Activated naive CD4-positive, alpha-beta T cell treated with anti-CD3 and anti-CD28 coated beads, Interleukin-2, amount 50 U/mL, for 24 hours (primary cell): ENCODE results near the gene TRIM46.
"Not testable (repeated sequence)": the region's sequence is repeated elsewhere in the genome, so short reads cannot be mapped to it uniquely, and the experiment has no call there.

Experiments
- H3K27ac Mint-ChIP-seq: one replicate; pipeline ENCODE4 v1.8.0; 2021; ENCODE audit warnings: mild to moderate bottlenecking, mixed read lengths
- H3K27me3 Mint-ChIP-seq: one replicate; pipeline ENCODE4 v1.8.0; 2021; ENCODE audit warnings: mixed read lengths
- H3K36me3 Mint-ChIP-seq: one replicate; pipeline ENCODE4 v1.8.0; 2021; ENCODE audit warnings: mixed read lengths
- H3K4me1 Mint-ChIP-seq: one replicate; pipeline ENCODE4 v1.8.0; 2021; ENCODE audit warnings: mixed read lengths
- H3K4me3 Mint-ChIP-seq: one replicate; pipeline ENCODE4 v1.8.0; 2021; ENCODE audit warnings: mild to moderate bottlenecking, mixed read lengths
- H3K9me3 Mint-ChIP-seq: one replicate; pipeline ENCODE4 v1.8.0; 2021; ENCODE audit warnings: mixed read lengths

The TRIM46 gene

GRCh38 chr1:155200920-155201319 lies 27.3 kb downstream of the TRIM46 start:
- no peaks in the 10 kb centered on the region for H3K4me1 Mint-ChIP-seq
- no peak overlapping the region for H3K4me3 Mint-ChIP-seq
- H3K27ac Mint-ChIP-seq: no peak overlapping the region
- H3K36me3 Mint-ChIP-seq: no peaks in the 10 kb centered on the region
- H3K9me3 Mint-ChIP-seq: no peaks in the 10 kb centered on the region
- no peaks in the 10 kb centered on the region for H3K27me3 Mint-ChIP-seq

DNA sequence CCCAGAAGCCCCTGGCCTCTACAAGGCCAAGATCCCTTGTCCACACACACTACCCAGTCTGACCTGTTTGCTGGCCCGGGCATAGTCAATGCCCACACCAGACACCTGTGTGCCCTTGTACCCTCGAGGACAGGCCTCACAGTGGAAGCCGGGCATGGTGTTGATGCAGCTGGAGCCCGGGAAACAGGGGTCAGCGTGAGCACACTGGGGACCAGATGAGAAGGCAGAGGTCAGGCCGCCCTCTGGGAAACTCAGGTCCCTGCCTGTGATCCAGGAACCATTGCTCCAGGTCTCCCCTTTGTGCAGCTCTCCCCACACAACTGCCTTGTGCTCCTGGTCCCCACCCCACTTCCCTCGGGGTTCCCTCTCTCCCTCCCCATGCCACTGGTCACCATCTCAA lies 28.5 kb downstream of the TRIM46 start:
- Mint-ChIP-seq H3K4me3 (no peak overlapping the region), H3K36me3 (no peaks in the 10 kb centered on the region), H3K4me1 (peaks cover 7% of the 10 kb centered on the region), H3K27ac (no peak overlapping the region), H3K27me3 (no peaks in the 10 kb centered on the region), H3K9me3 (no peaks in the 10 kb centered on the region)

DNA sequence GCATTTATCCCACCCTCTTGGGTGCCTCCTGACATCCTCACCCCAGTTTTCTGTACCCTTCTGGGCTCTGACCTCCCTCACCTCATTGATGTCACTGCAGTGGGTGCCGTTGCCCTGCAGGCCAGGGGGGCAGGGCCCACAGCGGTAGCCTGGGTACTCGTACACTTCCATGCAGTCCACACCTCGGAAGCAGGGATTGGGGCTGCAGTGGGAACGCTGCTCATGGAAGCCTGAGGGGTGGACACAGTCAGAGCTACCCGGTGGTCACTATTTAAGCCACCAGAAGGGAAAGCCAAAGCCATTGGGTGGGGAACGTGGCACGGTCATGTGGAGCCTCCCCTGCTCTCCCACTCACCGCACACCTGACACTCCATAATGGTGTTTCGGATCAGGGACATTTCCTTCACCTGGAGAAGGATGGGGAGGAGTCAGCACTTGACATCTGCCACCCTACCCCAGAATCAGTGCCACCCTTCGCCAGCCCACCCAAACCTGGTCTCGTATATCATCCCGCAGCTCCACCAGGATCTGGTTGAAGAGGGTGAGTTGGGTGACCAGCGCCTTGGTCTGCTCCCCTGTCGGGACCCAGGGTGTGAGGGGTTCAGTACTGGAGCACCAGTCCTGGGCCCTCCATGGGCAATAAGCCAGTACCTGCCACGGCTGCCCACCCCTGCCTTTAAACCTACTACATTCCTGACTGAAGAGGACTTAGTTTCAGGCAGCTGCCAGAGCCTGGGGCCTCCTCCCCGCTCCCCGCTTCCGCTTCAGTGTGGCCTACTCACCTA lies 29.3 kb downstream of the TRIM46 start:
- no peak overlapping the region for H3K4me3 Mint-ChIP-seq
- H3K27me3 Mint-ChIP-seq: no peaks in the 10 kb centered on the region
- H3K36me3 Mint-ChIP-seq: no peaks in the 10 kb centered on the region
- peaks cover 13% of the 10 kb centered on the region for H3K4me1 Mint-ChIP-seq
- H3K27ac Mint-ChIP-seq: no peak overlapping the region
- H3K9me3 Mint-ChIP-seq: no peaks in the 10 kb centered on the region

GRCh38 chr1:155205035-155205434 lies 31.4 kb downstream of the TRIM46 start:
- Mint-ChIP-seq H3K36me3 (no peaks in the 10 kb centered on the region), H3K4me1 (peaks cover 25% of the 10 kb centered on the region), H3K9me3 (no peaks in the 10 kb centered on the region), H3K4me3 (no peak overlapping the region), H3K27ac (no peak overlapping the region), H3K27me3 (no peaks in the 10 kb centered on the region)

DNA sequence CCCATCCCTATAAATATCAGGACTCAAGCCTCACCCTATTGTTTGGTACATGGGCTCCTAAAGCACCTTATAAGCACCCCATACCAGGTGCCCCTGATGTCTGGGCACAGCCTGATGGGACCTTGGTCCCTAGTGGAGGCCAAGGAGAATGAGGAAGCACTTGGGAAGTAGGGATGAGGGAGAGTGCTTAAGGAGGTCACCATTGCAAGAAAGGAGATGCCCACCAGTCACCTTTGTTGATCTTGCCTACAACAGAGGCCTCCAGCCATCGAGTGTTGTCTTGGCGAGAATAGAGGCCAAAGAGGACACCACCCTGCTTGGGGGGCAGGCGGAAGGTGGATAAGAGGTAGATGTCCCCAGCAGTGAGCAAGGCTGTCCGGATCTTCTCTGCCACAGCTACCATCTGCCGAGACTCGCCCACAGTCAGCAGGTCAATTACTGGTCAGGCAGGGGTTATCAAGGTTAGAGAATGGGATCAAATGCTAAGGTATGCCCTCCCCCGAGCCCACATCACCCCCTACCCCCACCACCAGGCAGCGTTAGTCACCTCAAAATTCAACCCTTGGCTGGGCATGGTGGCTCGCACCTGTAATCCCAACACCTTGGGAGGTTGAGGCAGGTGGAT lies 32.4 kb downstream of the TRIM46 start:
- Mint-ChIP-seq H3K27ac (no peak overlapping the region), H3K36me3 (no peaks in the 10 kb centered on the region), H3K4me3 (no peak overlapping the region), H3K9me3 (no peaks in the 10 kb centered on the region), H3K27me3 (no peaks in the 10 kb centered on the region), H3K4me1 (peaks cover 26% of the 10 kb centered on the region)

GRCh38 chr1:155206891-155207805 lies 33.5 kb downstream of the TRIM46 start:
- H3K27me3 Mint-ChIP-seq: no peaks in the 10 kb centered on the region
- peaks cover 26% of the 10 kb centered on the region for H3K4me1 Mint-ChIP-seq
- no peaks in the 10 kb centered on the region for H3K9me3 Mint-ChIP-seq
- H3K4me3 Mint-ChIP-seq: peak overlapping the region; percentile 73
- H3K36me3 Mint-ChIP-seq: no peaks in the 10 kb centered on the region
- H3K27ac Mint-ChIP-seq: peak overlapping the region; percentile 68

GRCh38 chr1:155207806-155208540 lies 34.3 kb downstream of the TRIM46 start, which contains the start of gene THBS3:
THBS3 (minus strand) TSS chr1:155207897; CDS start chr1:155207876, 21 bp downstream.
- Mint-ChIP-seq H3K9me3 (no peaks in the 10 kb centered on the region), H3K27me3 (no peaks in the 10 kb centered on the region), H3K4me1 (peaks cover 26% of the 10 kb centered on the region), H3K36me3 (no peaks in the 10 kb centered on the region), H3K27ac (peak within 1 kb of the TSS; percentile 89), H3K4me3 (peak within 1 kb of the TSS; percentile 89)

DNA sequence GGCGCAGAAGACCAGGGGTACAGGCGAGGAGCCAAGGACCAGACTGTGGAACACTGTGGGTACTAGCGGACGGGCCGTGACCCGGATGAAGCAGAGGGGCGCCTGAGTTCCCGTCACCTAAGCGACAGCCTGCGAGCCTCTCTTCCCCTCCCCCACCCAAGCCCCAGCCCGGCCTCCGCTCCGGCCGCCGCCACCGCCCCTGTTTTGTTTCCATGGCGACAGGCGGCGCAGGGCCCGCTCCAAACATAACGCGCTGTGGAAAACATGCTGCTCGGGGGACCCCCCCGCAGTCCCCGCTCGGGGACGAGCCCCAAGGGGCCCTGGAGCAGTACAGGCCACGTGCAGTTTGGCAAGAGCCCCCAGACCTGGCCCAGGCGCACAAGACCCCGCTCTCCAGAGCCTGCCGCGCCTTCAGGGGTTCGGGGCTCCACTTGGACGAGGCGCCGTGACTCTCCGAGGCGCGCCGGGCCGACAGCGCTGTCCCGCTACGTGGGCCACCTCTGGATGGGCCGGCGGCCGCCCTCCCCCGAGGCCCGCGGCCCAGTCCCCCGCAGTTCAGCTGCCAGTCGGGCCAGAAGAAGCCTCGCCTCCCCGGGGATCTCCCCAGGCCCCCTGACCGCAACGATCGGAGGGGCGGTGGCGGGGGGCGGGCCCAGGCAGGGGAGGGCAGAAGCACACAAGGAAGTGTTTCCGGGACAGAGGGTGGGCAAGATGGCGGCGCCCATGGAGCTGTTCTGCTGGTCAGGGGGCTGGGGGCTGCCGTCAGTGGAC lies 35.1 kb downstream of the TRIM46 start, which contains the start of gene MTX1:
Gene MTX1 (plus strand): TSS at position 155 of the 771 bp plus-strand sequence. CDS start 110 bp downstream, at position 265.
- Mint-ChIP-seq H3K27me3 (no peaks in the 10 kb centered on the region), H3K4me1 (peaks cover 26% of the 10 kb centered on the region), H3K4me3 (peak within 1 kb of the TSS; percentile 89), H3K36me3 (no peaks in the 10 kb centered on the region), H3K27ac (peak within 1 kb of the TSS; percentile 89), H3K9me3 (no peaks in the 10 kb centered on the region)

- Mint-ChIP-seq H3K27me3 (no peaks in the 10 kb centered on the region), H3K9me3 (no peaks in the 10 kb centered on the region), H3K4me1 (peaks cover 26% of the 10 kb centered on the region), H3K27ac (peak overlapping the region; percentile 78), H3K4me3 (peak overlapping the region; percentile 89), H3K36me3 (no peaks in the 10 kb centered on the region)
Observed at GRCh38 chr1:155209312-155209721, 35.7 kb downstream of the TRIM46 start.

DNA sequence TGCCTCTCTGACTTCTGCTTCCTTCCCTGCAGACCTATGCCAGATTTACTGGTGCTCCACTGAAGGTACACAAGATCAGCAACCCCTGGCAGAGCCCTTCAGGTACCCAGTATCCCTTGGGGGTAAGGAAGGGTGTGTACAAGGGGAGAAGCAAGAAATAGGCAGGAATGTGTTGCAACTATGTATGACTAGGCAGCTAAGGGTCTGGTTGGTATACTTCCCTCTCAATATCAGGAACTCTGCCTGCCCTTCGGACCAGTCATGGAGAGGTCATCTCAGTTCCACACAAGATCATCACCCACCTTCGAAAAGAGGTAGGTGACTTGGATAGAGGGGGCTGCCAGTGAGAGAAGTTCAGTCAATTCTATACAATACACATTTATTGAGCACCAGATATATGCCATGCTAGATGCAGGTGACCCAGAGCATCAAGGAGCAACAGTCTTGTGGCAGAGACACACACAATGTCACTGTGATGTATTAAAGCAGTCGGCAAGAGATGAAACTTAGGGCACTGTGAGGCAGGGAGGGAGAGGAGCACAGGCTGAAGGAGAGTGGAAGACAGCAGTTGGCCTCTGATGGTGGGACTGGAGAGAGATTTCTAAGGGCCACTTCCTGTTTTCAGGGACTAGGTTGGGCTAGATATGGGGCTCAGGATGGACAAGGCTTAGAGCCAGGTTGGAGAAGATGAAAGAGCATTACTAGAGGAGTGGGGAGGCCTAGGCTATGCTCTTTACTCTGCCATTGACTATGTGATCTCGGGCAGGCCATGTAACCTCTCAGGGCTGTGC lies 36.9 kb downstream of the TRIM46 start:
- no peaks in the 10 kb centered on the region for H3K36me3 Mint-ChIP-seq
- H3K27ac Mint-ChIP-seq: peak overlapping the region; percentile 13
- no peaks in the 10 kb centered on the region for H3K9me3 Mint-ChIP-seq
- peak overlapping the region; percentile 38 for H3K4me3 Mint-ChIP-seq
- H3K27me3 Mint-ChIP-seq: no peaks in the 10 kb centered on the region
- peaks cover 26% of the 10 kb centered on the region for H3K4me1 Mint-ChIP-seq

DNA sequence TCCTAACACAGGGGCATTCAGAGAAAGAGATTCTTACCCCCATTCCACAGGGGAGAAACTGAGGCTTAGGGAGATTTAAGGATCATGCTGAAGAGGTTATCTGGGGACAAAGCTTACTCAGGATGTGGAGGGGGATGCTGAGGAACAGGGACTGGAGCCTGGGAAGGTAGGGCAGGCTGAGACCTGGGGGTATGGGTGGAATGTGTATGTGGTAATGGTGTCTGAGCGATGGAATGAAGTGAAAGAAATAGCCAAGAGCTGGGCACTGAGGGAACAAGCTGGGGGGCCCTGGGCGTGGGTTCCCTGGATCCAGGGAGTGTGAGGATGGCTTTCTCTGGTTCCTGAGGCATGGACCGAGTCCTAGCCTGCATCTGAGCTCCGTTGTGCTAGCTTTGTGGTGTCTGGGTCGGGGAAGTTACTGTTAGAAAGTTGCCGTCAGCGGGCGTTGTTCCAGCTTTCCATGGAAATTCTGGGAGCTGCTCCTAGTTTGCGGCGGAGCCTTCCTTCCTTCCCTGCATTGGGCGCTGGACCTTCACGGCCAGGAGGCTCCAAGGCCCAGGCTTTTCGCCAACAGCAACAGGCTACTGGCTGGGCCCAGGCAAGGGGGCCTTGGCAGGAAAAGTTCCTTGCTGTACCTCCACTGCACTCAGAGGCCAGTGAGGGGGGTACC lies 37.9 kb downstream of the TRIM46 start:
- not testable (repeated sequence) for H3K27me3 Mint-ChIP-seq, H3K4me3 Mint-ChIP-seq, H3K27ac Mint-ChIP-seq, H3K9me3 Mint-ChIP-seq, H3K36me3 Mint-ChIP-seq
- peaks cover 26% of the 10 kb centered on the region for H3K4me1 Mint-ChIP-seq

- H3K36me3 Mint-ChIP-seq, H3K27ac Mint-ChIP-seq, H3K27me3 Mint-ChIP-seq, H3K4me3 Mint-ChIP-seq, H3K9me3 Mint-ChIP-seq: not testable (repeated sequence)
- peaks cover 22% of the 10 kb centered on the region for H3K4me1 Mint-ChIP-seq
Observed at GRCh38 chr1:155212051-155212440, 38.4 kb downstream of the TRIM46 start.

DNA sequence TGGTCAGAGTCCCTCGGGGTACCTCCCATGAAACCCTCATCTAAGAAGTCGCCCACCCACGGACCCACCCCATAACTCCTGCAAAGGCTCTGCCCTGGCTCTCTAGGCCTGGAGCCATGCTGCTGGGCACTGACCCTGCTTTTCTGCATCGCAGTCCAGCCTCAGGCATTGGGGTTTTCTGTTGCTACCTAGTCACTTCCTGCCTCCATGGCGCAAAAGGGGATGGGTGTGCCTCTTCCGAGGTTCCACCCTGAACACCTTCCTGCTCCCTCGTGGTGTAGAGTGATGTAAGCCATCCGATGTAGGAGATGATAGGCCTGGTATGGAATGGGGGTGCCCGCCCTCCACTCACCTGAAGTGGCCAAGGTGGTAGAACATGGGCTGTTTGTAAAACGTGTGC lies 41.1 kb downstream of the TRIM46 start:
- not testable (repeated sequence) for H3K4me3 Mint-ChIP-seq, H3K27ac Mint-ChIP-seq, H3K9me3 Mint-ChIP-seq, H3K27me3 Mint-ChIP-seq, H3K36me3 Mint-ChIP-seq
- peaks cover 14% of the 10 kb centered on the region for H3K4me1 Mint-ChIP-seq
